IPS-18a (cell line): ENCODE measurements around the gene ANKRD9.

Experiments used
- H3K27ac ChIP-seq: one replicate; pipeline ENCODE4 v1.5.1; 2013; ENCODE audit warnings: low read length
- H3K27me3 ChIP-seq: one replicate; pipeline ENCODE4 v1.6.1; 2013; ENCODE audit warnings: mild to moderate bottlenecking, low read length; ENCODE audit not compliant: control insufficient read depth, insufficient read depth
- H3K36me3 ChIP-seq: one replicate; pipeline ENCODE4 v1.6.1; 2013; ENCODE audit warnings: low read depth, low read length; ENCODE audit not compliant: control insufficient read depth
- H3K4me1 ChIP-seq: one replicate; pipeline ENCODE4 v1.6.1; 2013; ENCODE audit warnings: low read depth, low read length; ENCODE audit not compliant: control insufficient read depth
- H3K4me3 ChIP-seq: one replicate; pipeline ENCODE4 v1.5.1; 2013; ENCODE audit warnings: low read length
- H3K9ac ChIP-seq: one replicate; pipeline ENCODE4 v1.6.1; 2013; ENCODE audit warnings: mild to moderate bottlenecking, low read length, moderate library complexity
- H3K9me3 ChIP-seq: one replicate; pipeline ENCODE4 v1.6.1; 2013; ENCODE audit warnings: low read depth, low read length; ENCODE audit not compliant: control insufficient read depth

ANKRD9 gene

DNA sequence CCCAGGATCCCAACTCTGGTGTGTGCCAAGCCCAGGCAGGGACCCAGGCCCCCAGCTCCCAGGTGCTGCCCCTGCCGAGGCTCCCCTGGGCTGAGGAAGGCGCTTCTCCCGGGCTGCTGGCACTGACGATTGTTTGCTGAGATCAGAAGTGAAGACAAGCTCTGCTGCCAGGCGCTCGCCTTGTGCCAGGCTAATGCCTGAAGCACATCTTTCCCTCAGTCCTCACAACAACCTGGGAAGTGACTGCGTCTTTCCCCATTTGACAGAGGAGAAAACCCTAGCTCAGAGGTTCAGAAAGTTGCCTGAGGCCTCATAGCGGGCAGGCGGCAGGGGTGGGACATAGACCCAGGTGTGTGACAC, 36.8 kb downstream of the ANKRD9 start:
- H3K36me3 ChIP-seq, result no peaks in the 10 kb centered on the region
- H3K9me3 ChIP-seq, result no peaks in the 10 kb centered on the region
- no peaks in the 10 kb centered on the region for H3K4me1 ChIP-seq
- no peaks in the 10 kb centered on the region for H3K27me3 ChIP-seq
- no peak overlapping the region for H3K27ac ChIP-seq
- no peak overlapping the region for H3K9ac ChIP-seq
- no peak overlapping the region for H3K4me3 ChIP-seq

DNA sequence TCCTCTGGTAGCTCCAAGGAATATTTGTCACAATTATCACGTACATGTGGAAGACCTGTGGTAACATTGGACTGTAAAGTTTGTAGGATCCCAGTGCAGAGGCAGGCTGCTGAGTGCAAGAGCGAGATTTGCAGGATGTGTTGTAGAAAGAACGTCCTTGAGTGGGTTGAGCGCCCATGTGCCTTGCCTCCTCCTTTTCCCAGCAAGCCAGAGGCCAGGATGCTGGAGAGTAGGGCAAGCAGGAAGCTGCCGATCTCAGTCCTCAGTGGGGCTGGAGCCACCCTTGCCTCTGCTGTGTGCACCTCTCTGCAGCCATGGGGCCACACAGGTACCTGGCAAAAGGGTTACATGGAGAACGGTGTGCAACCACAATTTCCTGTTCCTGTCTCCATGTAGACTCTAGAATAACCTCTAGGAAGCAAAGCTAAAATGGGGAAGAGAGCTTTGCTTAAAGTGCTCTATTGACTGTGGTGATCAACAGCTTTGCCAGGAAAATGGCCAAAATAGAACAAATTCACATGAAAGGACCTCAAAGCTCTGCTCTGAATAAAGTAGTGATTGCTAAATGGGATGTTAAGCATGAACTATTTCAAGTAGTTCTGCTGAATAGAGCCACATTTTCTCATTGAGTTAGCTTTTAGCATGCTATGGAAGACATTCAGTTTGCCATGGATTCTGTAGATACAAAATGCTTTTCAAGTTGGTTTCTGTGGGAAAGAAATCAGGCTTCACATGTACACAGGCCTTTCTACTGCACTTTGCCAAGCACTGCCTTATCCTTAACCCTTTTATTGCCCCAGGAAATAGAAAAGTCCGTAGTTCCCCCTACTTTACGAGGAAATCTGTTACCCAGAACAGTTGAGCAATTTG, 37.4 kb downstream of the ANKRD9 start:
- Histone ChIP-seq H3K27me3 (no peaks in the 10 kb centered on the region), H3K4me1 (no peaks in the 10 kb centered on the region), H3K36me3 (no peaks in the 10 kb centered on the region), H3K9ac (no peak overlapping the region), H3K27ac (no peak overlapping the region), H3K9me3 (no peaks in the 10 kb centered on the region), H3K4me3 (no peak overlapping the region)

DNA sequence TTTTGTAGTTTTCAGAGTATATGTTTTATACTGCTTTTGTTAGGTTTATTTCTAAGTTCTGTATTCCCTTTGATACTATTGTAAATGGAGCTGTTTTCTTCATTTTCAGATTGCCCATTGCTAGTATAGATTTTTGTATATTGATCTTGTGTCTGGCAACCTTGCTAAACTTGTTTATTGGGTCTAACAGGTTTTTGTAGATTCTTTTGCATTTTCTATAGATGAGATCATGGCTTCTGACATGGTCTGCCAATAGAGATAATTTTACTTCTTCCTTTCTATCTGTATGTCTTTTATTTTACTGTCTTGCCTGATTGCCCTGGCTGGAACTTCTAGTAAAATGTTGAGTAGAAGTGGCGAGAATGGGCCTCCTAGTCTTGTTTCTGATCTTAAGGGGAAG, 40.3 kb downstream of the ANKRD9 start:
- Histone ChIP-seq H3K36me3 (peaks cover 3% of the 10 kb centered on the region), H3K9me3 (no peaks in the 10 kb centered on the region), H3K27ac (no peak overlapping the region), H3K4me1 (no peaks in the 10 kb centered on the region), H3K4me3 (no peak overlapping the region), H3K9ac (no peak overlapping the region), H3K27me3 (no peaks in the 10 kb centered on the region)

DNA sequence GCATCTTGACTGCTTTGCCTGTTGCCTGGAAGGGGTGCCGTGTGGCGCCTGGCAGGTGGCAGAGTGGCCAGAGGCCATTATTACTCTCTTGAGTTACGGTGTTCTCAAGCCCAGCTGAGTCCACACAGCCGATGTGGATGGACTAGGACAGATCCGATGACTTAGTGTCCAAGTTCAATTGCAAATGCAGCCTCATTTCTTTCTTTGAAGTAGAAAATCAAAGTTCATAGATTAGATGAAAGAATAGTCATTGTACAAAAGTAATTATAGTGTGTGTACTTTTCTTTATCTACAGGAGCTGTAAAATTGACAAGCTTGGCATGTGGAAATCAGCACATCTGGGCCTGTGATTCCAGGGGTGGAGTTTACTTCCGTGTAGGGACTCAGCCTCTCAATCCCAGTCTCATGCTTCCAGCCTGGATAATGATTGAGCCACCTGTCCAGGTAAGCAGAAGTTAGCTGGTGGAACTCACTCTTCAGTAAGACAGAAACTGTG, 44.7 kb downstream of the ANKRD9 start:
- no peaks in the 10 kb centered on the region for H3K27me3 ChIP-seq
- peaks cover 3% of the 10 kb centered on the region for H3K36me3 ChIP-seq
- H3K4me1 ChIP-seq, result no peaks in the 10 kb centered on the region
- H3K9me3 ChIP-seq, result no peaks in the 10 kb centered on the region
- no peak overlapping the region for H3K9ac ChIP-seq
- no peak overlapping the region for H3K27ac ChIP-seq
- no peak overlapping the region for H3K4me3 ChIP-seq

DNA sequence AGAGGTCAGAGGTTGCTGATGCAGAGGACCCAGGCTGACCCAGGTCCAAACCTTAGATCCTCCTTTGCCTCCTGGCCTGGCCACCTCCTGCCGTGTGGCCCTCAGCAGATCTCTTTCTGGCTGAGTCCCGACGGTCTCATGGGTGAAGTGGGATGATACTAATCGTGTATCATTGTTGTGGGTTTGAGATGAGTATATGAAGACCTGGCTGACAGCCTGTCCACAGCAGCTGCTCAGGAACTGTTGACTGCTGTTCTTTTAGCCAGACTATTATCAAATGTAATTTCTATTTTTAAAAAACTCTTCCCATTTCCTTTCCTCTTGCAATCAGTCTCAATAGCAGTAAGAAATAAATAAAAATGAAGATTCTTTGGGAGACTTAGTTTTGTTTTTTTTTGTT, 45.6 kb downstream of the ANKRD9 start:
- Histone ChIP-seq H3K36me3 (peaks cover 3% of the 10 kb centered on the region), H3K9me3 (no peaks in the 10 kb centered on the region)

DNA sequence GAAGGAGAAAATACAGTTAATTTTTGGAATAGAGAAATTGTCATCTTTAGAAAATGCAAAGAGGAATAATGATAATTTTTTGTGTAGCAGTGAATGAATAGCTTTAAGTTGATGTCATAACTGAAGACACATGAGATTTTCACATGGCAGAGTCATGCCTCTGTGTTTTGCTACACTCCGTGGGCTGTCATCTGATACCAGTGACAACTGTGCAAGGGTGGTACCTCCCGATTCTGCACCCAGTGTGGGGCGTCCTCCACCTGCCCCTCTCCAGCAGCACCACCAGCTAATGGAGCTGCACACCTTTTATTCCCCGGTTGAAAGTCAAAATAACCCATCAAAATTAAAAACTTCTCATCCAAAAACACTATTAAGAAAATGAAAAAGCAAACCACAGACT, 47.2 kb downstream of the ANKRD9 start:
- no peak overlapping the region for H3K9ac ChIP-seq
- H3K4me1 ChIP-seq, result no peaks in the 10 kb centered on the region
- no peaks in the 10 kb centered on the region for H3K27me3 ChIP-seq
- no peak overlapping the region for H3K4me3 ChIP-seq
- peaks cover 3% of the 10 kb centered on the region for H3K36me3 ChIP-seq
- no peaks in the 10 kb centered on the region for H3K9me3 ChIP-seq
- H3K27ac ChIP-seq, result no peak overlapping the region

More for the DNA sequence above, 45.6 kb downstream of the ANKRD9 start:
- Histone ChIP-seq H3K4me3 (no peak overlapping the region), H3K27me3 (no peaks in the 10 kb centered on the region), H3K9ac (no peak overlapping the region), H3K27ac (no peak overlapping the region), H3K4me1 (no peaks in the 10 kb centered on the region)

DNA sequence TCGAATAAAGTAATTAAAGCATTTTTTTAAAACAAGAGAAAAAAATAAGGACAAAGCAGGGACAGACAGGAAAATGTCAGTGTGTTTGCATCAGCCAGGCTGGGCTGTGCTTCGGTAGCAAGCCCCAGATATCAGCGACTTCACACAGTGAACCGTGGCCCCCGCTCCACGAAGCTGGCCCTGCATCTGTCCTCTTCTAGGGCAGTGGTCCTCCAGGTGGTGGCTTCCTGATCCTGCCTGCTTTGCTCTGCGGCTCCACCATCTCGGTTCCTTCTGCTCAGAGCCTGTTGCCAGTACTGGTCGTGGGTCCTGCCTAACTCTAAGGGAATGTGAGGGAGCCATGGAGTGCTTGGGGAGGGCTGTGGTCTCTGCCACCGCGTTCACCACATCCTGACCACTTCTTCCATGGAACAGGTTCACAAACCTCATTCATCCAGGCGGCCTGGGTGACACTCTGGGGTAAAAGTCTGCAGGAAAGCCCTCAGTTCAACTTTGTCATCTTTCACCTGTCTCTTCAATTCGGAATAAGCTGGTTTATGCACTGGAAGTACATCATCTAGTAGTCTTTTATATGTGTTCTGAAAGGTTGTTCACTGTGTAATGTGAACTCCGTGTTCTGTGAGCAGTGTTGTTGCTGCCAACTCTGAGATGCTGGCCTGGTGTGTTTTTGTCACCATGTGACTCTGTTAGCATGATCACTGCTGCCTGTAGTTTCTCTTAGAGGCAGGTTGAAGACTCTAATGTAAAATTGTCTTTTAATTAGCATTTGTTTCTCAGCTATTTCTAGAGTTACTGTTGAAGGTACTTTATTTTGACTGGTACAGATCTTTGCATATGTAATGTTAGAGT, 47.9 kb downstream of the ANKRD9 start:
- no peaks in the 10 kb centered on the region for H3K4me1 ChIP-seq

DNA sequence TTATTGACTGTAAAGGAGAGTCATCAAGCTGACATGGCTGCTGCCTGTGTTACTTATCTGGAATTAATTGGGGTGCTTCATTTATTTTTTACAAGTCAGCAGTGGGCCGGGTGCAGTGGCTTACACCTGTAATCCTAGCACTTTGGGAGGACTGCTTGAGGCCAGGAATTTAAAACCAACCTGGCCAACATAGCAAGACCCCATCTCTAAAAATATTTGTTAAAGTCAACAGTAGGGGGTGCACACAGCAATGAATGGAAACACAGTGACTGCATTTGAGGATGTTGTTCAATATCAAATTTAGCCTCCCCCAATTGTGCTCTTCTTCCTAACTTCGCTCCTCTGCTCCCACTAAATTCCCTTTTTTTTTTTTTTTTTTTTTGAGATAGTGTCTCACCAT, 52.1 kb downstream of the ANKRD9 start:
- no peak overlapping the region for H3K9ac ChIP-seq
- H3K27me3 ChIP-seq, result no peaks in the 10 kb centered on the region
- no peak overlapping the region for H3K27ac ChIP-seq
- no peaks in the 10 kb centered on the region for H3K4me1 ChIP-seq
- no peaks in the 10 kb centered on the region for H3K9me3 ChIP-seq
- no peaks in the 10 kb centered on the region for H3K36me3 ChIP-seq
- no peak overlapping the region for H3K4me3 ChIP-seq

More for the DNA sequence above, 47.9 kb downstream of the ANKRD9 start:
- no peak overlapping the region for H3K9ac ChIP-seq
- H3K9me3 ChIP-seq, result no peaks in the 10 kb centered on the region
- no peak overlapping the region for H3K4me3 ChIP-seq
- H3K27me3 ChIP-seq, result no peaks in the 10 kb centered on the region
- H3K27ac ChIP-seq, result no peak overlapping the region
- peaks cover 3% of the 10 kb centered on the region for H3K36me3 ChIP-seq

DNA sequence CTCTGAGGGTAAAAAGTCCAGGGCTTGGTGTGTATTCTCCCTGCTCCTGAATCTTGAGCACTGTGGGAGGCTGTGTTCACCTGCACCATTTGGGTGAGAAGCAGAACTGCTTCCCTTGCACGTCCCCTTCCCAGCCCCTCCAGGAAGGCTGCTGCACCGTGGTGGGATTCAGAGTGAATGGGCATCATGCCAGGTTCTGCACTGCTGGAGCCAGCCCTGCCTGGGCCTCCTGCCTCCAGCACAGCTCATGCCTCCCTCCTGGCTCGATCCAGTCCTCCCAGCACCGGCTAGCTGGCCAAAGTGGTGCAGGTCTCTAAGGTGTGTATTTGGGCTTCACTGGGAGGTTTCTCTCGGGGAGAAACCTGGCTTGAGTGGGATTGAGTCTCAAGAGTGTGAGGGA, 54.9 kb downstream of the ANKRD9 start:
- H3K4me1 ChIP-seq, result no peaks in the 10 kb centered on the region
- H3K27ac ChIP-seq, result no peak overlapping the region
- no peaks in the 10 kb centered on the region for H3K27me3 ChIP-seq
- no peak overlapping the region for H3K4me3 ChIP-seq
- H3K9ac ChIP-seq, result no peak overlapping the region
- no peaks in the 10 kb centered on the region for H3K9me3 ChIP-seq
- H3K36me3 ChIP-seq, result peaks cover 11% of the 10 kb centered on the region

DNA sequence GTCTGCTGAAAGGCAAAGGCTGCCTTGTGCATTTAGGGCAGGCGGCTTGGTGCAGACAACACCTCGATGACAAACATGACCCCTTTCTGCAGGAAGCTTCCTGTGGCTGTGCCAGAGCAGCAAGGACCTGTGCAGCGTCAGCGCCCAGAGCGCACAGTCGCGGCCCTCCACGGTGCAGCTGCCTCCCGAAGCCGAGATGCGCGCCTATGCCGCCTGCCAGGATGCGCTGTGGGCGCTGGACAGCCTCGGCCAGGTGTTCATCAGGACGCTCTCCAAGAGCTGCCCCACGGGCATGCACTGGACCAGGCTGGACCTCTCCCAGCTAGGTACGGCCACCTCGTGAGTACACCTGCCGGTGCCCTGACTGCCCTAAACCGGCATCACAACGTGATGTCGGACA, 57.3 kb downstream of the ANKRD9 start:
- no peaks in the 10 kb centered on the region for H3K9me3 ChIP-seq
- no peak overlapping the region for H3K4me3 ChIP-seq
- H3K27ac ChIP-seq, result no peak overlapping the region
- H3K27me3 ChIP-seq, result no peaks in the 10 kb centered on the region
- peaks cover 13% of the 10 kb centered on the region for H3K36me3 ChIP-seq
- H3K4me1 ChIP-seq, result no peaks in the 10 kb centered on the region
- H3K9ac ChIP-seq, result no peak overlapping the region
